ENCODE measurements around the gene MECP2.
"Not testable (repeated sequence)": the region's sequence is repeated elsewhere in the genome, so short reads cannot be mapped to it uniquely, and the experiment has no call there.

MECP2 gene

DNA sequence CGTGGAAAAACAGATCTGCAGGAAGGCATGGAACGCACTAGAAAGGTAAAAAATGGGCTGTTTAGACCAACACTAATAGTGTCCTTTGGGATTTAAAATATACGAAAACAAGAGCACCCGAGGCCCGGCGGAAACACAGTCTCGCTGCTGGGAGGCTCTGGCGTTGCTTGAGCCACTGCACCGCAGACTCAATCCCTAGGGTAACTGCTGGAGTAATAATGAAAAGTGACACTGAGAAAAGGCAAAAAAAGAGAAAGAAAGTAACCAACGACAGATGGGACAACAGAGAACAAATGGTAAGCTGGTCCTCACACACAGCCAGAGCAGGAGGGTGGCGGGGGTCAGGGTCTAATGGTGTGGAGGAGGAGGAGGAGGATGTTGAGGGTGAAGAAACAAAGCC, 93.2 kb downstream of the MECP2 start:
- Histone ChIP-seq H3K9ac (ENCODE audit: low read depth, low read length) (no peak overlapping the region), H3K36me3 (ENCODE audit: control insufficient read depth, insufficient read depth, low read length) (no peaks in the 10 kb centered on the region), H3K4me1 (ENCODE audit: control insufficient read depth, insufficient read depth, low read length) (no peaks in the 10 kb centered on the region), H3K27me3 (ENCODE audit: control insufficient read depth, insufficient read depth, low read length) (no peaks in the 10 kb centered on the region), H3K27ac (ENCODE audit: low read depth, low read length) (no peak overlapping the region), H3K4me3 (ENCODE audit: low read depth, low read length) (no peak overlapping the region), H3K9me3 (ENCODE audit: control insufficient read depth, insufficient read depth, low read length) (peaks cover 36% of the 10 kb centered on the region)

DNA sequence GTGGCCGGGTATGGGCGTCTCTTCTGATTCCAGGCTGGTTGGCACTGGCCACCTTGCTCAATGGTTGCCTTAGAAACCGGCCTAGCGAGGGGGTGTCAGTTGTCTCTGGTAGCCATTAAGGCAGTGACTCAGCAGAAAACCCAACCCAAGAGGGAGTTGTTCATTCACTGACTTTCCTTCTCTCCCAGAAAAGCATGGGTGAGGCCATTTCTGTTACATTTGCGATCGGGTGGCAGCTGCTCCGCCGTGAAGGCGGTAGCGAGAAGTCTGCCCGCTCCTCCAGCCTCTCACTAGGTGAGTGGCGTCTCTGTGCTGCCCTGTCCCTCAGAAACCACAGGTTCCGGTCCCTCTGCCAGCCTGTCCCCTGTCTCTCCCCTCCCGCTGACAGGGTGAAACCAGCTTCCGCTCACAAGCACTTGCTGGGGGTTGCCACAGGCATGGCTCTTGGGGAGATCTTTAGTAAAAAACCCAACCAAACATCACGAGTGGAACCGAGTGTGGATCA, 95.2 kb downstream of the MECP2 start:
- H3K4me1 ChIP-seq (ENCODE audit: control insufficient read depth, insufficient read depth, low read length) = no peaks in the 10 kb centered on the region
- H3K9ac ChIP-seq (ENCODE audit: low read depth, low read length) = no peak overlapping the region; the same call in 1 of the 2 replicates
- peaks cover 39% of the 10 kb centered on the region for H3K9me3 ChIP-seq (ENCODE audit: control insufficient read depth, insufficient read depth, low read length)
- no peaks in the 10 kb centered on the region for H3K36me3 ChIP-seq (ENCODE audit: control insufficient read depth, insufficient read depth, low read length)
- no peaks in the 10 kb centered on the region for H3K27me3 ChIP-seq (ENCODE audit: control insufficient read depth, insufficient read depth, low read length)
- H3K4me3 ChIP-seq (ENCODE audit: low read depth, low read length) = no peak overlapping the region
- peak overlapping the region; percentile 50 for H3K27ac ChIP-seq (ENCODE audit: low read depth, low read length)

DNA sequence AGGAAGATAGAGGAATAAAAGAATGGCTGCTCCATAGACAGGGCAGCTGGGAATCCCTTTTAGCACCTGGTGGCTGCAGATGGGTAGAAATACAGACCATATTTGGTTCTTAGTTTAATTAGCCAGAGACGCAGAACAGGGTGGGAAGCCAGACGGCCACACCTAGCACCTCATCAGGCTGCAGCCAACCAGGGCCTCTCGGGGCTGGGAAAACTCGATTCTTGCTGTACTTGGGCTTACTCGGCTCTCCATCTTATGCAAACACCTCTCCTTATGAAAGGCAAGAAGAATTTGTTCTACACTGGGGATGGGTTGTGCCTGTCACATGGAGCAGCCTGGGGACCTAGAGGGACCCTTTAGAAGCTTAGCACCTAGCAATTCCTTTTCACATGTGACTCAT, 97.5 kb downstream of the MECP2 start:
- peaks cover 39% of the 10 kb centered on the region for H3K9me3 ChIP-seq (ENCODE audit: control insufficient read depth, insufficient read depth, low read length)
- H3K27me3 ChIP-seq (ENCODE audit: control insufficient read depth, insufficient read depth, low read length) = no peaks in the 10 kb centered on the region
- H3K4me3 ChIP-seq (ENCODE audit: low read depth, low read length) = no peak overlapping the region
- H3K36me3 ChIP-seq (ENCODE audit: control insufficient read depth, insufficient read depth, low read length) = no peaks in the 10 kb centered on the region
- no peaks in the 10 kb centered on the region for H3K4me1 ChIP-seq (ENCODE audit: control insufficient read depth, insufficient read depth, low read length)
- no peak overlapping the region for H3K9ac ChIP-seq (ENCODE audit: low read depth, low read length)
- no peak overlapping the region for H3K27ac ChIP-seq (ENCODE audit: low read depth, low read length)

DNA sequence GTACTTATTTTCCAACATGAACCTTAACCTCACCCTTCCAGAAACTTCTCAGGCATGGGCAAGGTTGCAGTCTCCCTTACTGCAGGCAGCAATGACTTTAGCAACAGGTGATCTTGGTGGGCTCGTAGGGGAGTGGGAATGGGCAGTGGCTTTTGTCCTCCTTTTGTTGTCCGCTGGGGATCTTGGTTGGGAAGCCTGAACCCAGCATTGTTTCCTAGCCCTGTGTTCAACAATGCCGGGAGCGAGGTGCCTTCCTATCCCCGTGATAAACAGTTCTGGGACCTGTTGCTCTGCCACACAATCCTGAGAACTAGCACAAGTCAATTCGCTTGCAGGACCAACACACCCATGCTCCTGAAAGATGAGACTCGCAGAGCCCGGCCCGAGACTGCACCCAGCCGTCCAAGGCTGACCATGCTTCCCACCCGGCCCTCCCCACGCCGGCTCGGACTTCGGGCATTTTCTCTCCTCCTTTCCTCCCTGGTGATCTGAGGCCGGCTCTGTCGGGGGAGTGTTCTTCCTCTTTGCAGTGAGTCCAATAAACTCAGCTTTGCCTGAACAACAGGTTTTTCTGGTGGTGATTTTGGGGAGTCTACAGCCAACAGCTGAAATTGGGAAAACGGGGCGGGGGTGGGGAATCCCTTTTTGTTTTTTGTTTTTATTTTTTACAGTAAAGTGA, 98.0 kb downstream of the MECP2 start:
- no peaks in the 10 kb centered on the region for H3K4me1 ChIP-seq (ENCODE audit: control insufficient read depth, insufficient read depth, low read length)
- H3K4me3 ChIP-seq (ENCODE audit: low read depth, low read length) = no peak overlapping the region
- H3K27me3 ChIP-seq (ENCODE audit: control insufficient read depth, insufficient read depth, low read length) = no peaks in the 10 kb centered on the region
- H3K36me3 ChIP-seq (ENCODE audit: control insufficient read depth, insufficient read depth, low read length) = no peaks in the 10 kb centered on the region
- H3K9ac ChIP-seq (ENCODE audit: low read depth, low read length) = no peak overlapping the region
- H3K9me3 ChIP-seq (ENCODE audit: control insufficient read depth, insufficient read depth, low read length) = peaks cover 41% of the 10 kb centered on the region
- peak overlapping the region; percentile 12 for H3K27ac ChIP-seq (ENCODE audit: low read depth, low read length)

GRCh38 chrX:153995504-153995903, 102.0 kb downstream of the MECP2 start:
- no peaks in the 10 kb centered on the region for H3K4me1 ChIP-seq (ENCODE audit: control insufficient read depth, insufficient read depth, low read length)
- peaks cover 16% of the 10 kb centered on the region for H3K9me3 ChIP-seq (ENCODE audit: control insufficient read depth, insufficient read depth, low read length)
- H3K36me3 ChIP-seq (ENCODE audit: control insufficient read depth, insufficient read depth, low read length) = no peaks in the 10 kb centered on the region
- no peak overlapping the region for H3K4me3 ChIP-seq (ENCODE audit: low read depth, low read length)
- H3K9ac ChIP-seq (ENCODE audit: low read depth, low read length) = no peak overlapping the region
- no peak overlapping the region for H3K27ac ChIP-seq (ENCODE audit: low read depth, low read length)
- no peaks in the 10 kb centered on the region for H3K27me3 ChIP-seq (ENCODE audit: control insufficient read depth, insufficient read depth, low read length)

GRCh38 chrX:153994398-153994797, 103.1 kb downstream of the MECP2 start:
- not testable (repeated sequence) for H3K4me3 ChIP-seq (ENCODE audit: low read depth, low read length); H3K4me1 ChIP-seq (ENCODE audit: control insufficient read depth, insufficient read depth, low read length); H3K9ac ChIP-seq (ENCODE audit: low read depth, low read length); H3K27ac ChIP-seq (ENCODE audit: low read depth, low read length); H3K27me3 ChIP-seq (ENCODE audit: control insufficient read depth, insufficient read depth, low read length); H3K36me3 ChIP-seq (ENCODE audit: control insufficient read depth, insufficient read depth, low read length)
- H3K9me3 ChIP-seq (ENCODE audit: control insufficient read depth, insufficient read depth, low read length) = peaks cover 22% of the 10 kb centered on the region

GRCh38 chrX:153993978-153994377, 103.5 kb downstream of the MECP2 start:
- Histone ChIP-seq H3K9ac (ENCODE audit: low read depth, low read length) (no peak overlapping the region), H3K4me1 (ENCODE audit: control insufficient read depth, insufficient read depth, low read length) (no peaks in the 10 kb centered on the region), H3K4me3 (ENCODE audit: low read depth, low read length) (no peak overlapping the region), H3K36me3 (ENCODE audit: control insufficient read depth, insufficient read depth, low read length) (no peaks in the 10 kb centered on the region), H3K9me3 (ENCODE audit: control insufficient read depth, insufficient read depth, low read length) (peaks cover 18% of the 10 kb centered on the region), H3K27ac (ENCODE audit: low read depth, low read length) (no peak overlapping the region), H3K27me3 (ENCODE audit: control insufficient read depth, insufficient read depth, low read length) (no peaks in the 10 kb centered on the region)

DNA sequence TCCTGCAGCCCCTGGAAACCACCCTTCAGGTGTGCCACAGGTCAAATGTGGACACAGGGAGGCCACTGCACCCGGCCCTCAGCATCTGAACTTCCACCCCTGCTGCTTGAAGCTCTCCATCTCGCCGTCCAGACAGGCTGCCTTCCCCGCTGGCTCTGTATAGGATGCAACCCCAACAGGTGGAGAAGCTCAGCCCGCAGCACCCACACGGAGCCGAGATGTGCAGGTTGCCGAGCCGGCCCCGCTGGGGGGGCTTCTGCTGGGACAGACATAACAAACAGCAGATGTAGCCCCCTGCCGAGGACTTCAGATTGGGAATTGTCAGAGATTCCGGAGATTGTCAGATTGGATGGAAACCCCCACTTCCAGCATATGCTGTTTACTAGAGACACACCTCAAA, 104.4 kb downstream of the MECP2 start:
- H3K9ac ChIP-seq (ENCODE audit: low read depth, low read length) = no peak overlapping the region
- H3K36me3 ChIP-seq (ENCODE audit: control insufficient read depth, insufficient read depth, low read length) = no peaks in the 10 kb centered on the region
- no peaks in the 10 kb centered on the region for H3K4me1 ChIP-seq (ENCODE audit: control insufficient read depth, insufficient read depth, low read length)
- no peaks in the 10 kb centered on the region for H3K27me3 ChIP-seq (ENCODE audit: control insufficient read depth, insufficient read depth, low read length)
- no peak overlapping the region for H3K27ac ChIP-seq (ENCODE audit: low read depth, low read length)
- H3K4me3 ChIP-seq (ENCODE audit: low read depth, low read length) = no peak overlapping the region
- peaks cover 18% of the 10 kb centered on the region for H3K9me3 ChIP-seq (ENCODE audit: control insufficient read depth, insufficient read depth, low read length)

- H3K9me3 ChIP-seq (ENCODE audit: control insufficient read depth, insufficient read depth, low read length) = peaks cover 18% of the 10 kb centered on the region
- no peak overlapping the region for H3K4me3 ChIP-seq (ENCODE audit: low read depth, low read length)
Observed at GRCh38 chrX:153992180-153992579, 105.3 kb downstream of the MECP2 start.

DNA sequence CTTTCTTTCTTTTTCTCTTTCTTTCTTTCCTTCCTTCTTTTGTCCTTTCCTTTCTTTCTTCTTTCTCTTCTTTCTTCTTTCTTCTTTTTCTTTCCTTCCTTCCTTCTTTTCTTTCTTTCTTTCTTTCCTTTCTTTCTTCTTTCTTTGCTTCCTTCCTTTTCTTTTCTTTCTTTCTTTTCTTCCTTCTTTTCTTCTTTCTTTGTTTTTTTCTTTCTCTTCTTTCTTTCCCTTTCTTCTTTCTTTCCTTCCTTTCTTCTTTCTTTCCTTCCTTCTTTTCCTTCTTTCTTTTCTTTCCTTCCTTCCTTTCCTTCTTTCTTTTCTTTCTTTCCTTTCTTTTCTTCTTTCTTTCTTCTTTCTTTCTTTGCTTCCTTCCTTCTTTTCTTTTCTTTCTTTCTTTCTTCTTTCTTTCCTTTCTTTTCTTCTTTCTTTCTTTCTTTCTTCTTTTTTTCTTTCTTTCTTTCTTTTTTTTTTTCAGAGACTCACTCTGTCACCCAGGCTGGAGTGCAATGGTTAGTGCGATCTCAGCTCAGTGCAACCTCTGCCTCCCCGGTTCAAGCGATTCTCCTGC, 106.4 kb downstream of the MECP2 start:
- no peaks in the 10 kb centered on the region for H3K27me3 ChIP-seq (ENCODE audit: control insufficient read depth, insufficient read depth, low read length)
- H3K9ac ChIP-seq (ENCODE audit: low read depth, low read length) = no peak overlapping the region
- no peaks in the 10 kb centered on the region for H3K4me1 ChIP-seq (ENCODE audit: control insufficient read depth, insufficient read depth, low read length)
- no peak overlapping the region for H3K4me3 ChIP-seq (ENCODE audit: low read depth, low read length)
- peaks cover 22% of the 10 kb centered on the region for H3K9me3 ChIP-seq (ENCODE audit: control insufficient read depth, insufficient read depth, low read length)
- no peaks in the 10 kb centered on the region for H3K36me3 ChIP-seq (ENCODE audit: control insufficient read depth, insufficient read depth, low read length)
- no peak overlapping the region for H3K27ac ChIP-seq (ENCODE audit: low read depth, low read length)

More at GRCh38 chrX:153992180-153992579, 105.3 kb downstream of the MECP2 start:
- H3K9ac ChIP-seq (ENCODE audit: low read depth, low read length) = no peak overlapping the region
- no peaks in the 10 kb centered on the region for H3K4me1 ChIP-seq (ENCODE audit: control insufficient read depth, insufficient read depth, low read length)
- H3K27ac ChIP-seq (ENCODE audit: low read depth, low read length) = no peak overlapping the region
- no peaks in the 10 kb centered on the region for H3K27me3 ChIP-seq (ENCODE audit: control insufficient read depth, insufficient read depth, low read length)
- no peaks in the 10 kb centered on the region for H3K36me3 ChIP-seq (ENCODE audit: control insufficient read depth, insufficient read depth, low read length)

GRCh38 chrX:153989973-153990655, 107.4 kb downstream of the MECP2 start:
- no peaks in the 10 kb centered on the region for H3K36me3 ChIP-seq (ENCODE audit: control insufficient read depth, insufficient read depth, low read length)
- peaks cover 17% of the 10 kb centered on the region for H3K9me3 ChIP-seq (ENCODE audit: control insufficient read depth, insufficient read depth, low read length)
- no peak overlapping the region for H3K4me3 ChIP-seq (ENCODE audit: low read depth, low read length)
- no peaks in the 10 kb centered on the region for H3K27me3 ChIP-seq (ENCODE audit: control insufficient read depth, insufficient read depth, low read length)
- no peaks in the 10 kb centered on the region for H3K4me1 ChIP-seq (ENCODE audit: control insufficient read depth, insufficient read depth, low read length)
- no peak overlapping the region for H3K9ac ChIP-seq (ENCODE audit: low read depth, low read length)
- no peak overlapping the region for H3K27ac ChIP-seq (ENCODE audit: low read depth, low read length)

Data from HUES48 (cell line).